GM12878 (cell line): Measurements from ENCODE around the gene RTN4RL1. TPM values are rescaled to one million over a fixed set of nuclear protein-coding genes. Genes with fewer than 3 reads are reported as not detected.

Source experiments
- ATF7 ChIP-seq: fragments of 450-650 bp; IDR thresholded peaks from 2 replicates; pipeline ENCODE4 v1.6.1; 2016; ENCODE audit warnings: low read depth, mild to moderate bottlenecking
- BCLAF1 ChIP-seq: fragments of 450-650 bp; IDR thresholded peaks from 2 replicates; pipeline ENCODE4 v1.6.1; 2017; ENCODE audit warnings: antibody characterized with exemption, mild to moderate bottlenecking, moderate library complexity
- E4F1 ChIP-seq: fragments of 450-650 bp; IDR thresholded peaks from 2 replicates; pipeline ENCODE4 v1.6.1; 2018; ENCODE audit warnings: borderline replicate concordance, mild to moderate bottlenecking; ENCODE audit not compliant: partially characterized antibody
- FOXK2 ChIP-seq: fragments of 450-650 bp; IDR thresholded peaks from 2 replicates; pipeline ENCODE4 v1.6.1; 2017; ENCODE audit warnings: mild to moderate bottlenecking, moderate library complexity
- HDAC2 ChIP-seq: fragments of 200-600 bp; sonication (generic); IDR thresholded peaks from 2 replicates; pipeline ENCODE4 v1.6.1; 2017
- IRF3 ChIP-seq: fragments of 450-650 bp; IDR thresholded peaks from 2 replicates; pipeline ENCODE4 v1.6.1; 2014; ENCODE audit warnings: mild to moderate bottlenecking
- JUNB ChIP-seq: IDR thresholded peaks from 2 replicates; pipeline ENCODE4 v1.6.1; 2016; ENCODE audit warnings: antibody characterized with exemption, mild to moderate bottlenecking
- KLF5 ChIP-seq: fragments of 450-650 bp; IDR thresholded peaks from 2 replicates; pipeline ENCODE4 v1.6.1; 2014; ENCODE audit warnings: mild to moderate bottlenecking; ENCODE audit not compliant: partially characterized antibody
- NR2C2 ChIP-seq: IDR thresholded peaks from 2 replicates; pipeline ENCODE4 v1.6.1; 2011; ENCODE audit warnings: borderline replicate concordance, low read depth; ENCODE audit not compliant: control insufficient read depth, insufficient read length
- NR2F1 ChIP-seq: fragments of 450-650 bp; conservative IDR thresholded peaks from 2 replicates; pipeline ENCODE4 v1.6.1; 2017; ENCODE audit warnings: mild to moderate bottlenecking
- RBBP5 ChIP-seq: fragments of 200-600 bp; sonication (generic); conservative IDR thresholded peaks from 2 replicates; pipeline ENCODE4 v1.6.1; 2016
- REST ChIP-seq: IDR thresholded peaks from 2 replicates; pipeline ENCODE4 v1.6.1; 2012; ENCODE audit warnings: mild to moderate bottlenecking, low read depth, low read length
- STAT1 ChIP-seq: fragments of 450-650 bp; conservative IDR thresholded peaks from 2 replicates; pipeline ENCODE4 v1.6.1; 2014; ENCODE audit warnings: antibody characterized with exemption, mild to moderate bottlenecking
- ZBED1 ChIP-seq: IDR thresholded peaks from 2 replicates; pipeline ENCODE4 v1.6.1; 2016; ENCODE audit warnings: borderline replicate concordance
- ZNF207 ChIP-seq: fragments of 450-650 bp; IDR thresholded peaks from 2 replicates; pipeline ENCODE4 v1.6.1; 2014; ENCODE audit warnings: antibody characterized with exemption, mild to moderate bottlenecking, borderline replicate concordance
- ZNF217 ChIP-seq: fragments of 450-650 bp; IDR thresholded peaks from 2 replicates; pipeline ENCODE4 v1.6.1; 2017; ENCODE audit warnings: antibody characterized with exemption, mild to moderate bottlenecking
- ZNF622 ChIP-seq: fragments of 450-650 bp; IDR thresholded peaks from 2 replicates; pipeline ENCODE4 v1.6.1; 2017; ENCODE audit warnings: mild to moderate bottlenecking, inconsistent platforms
- polyA plus RNA-seq, 11 experiments: library from polyadenylated mRNA; depleted of rRNA in 4 of 11; unstranded in 6 of 11; stranded (reverse) in 5 of 11; fragments of >200 nt; fragmentation: Nextera tagmentation in 4 of 11; fragmentation: Illumina TruSeq in 1 of 11; extraction: Ambion mirVana in 4 of 11; extraction: Trizol in 1 of 11; gene quantifications; 1 replicate in 1 of 11; 2 replicates in 10 of 11; pipeline versions ENCODE4 v1.2.1 to v1.2.3, GENCODE V29; 2011 to 2016; ENCODE audit warnings: inconsistent platforms in 2 of 11, missing spikeins in 2 of 11, low read depth in 1 of 11
- total RNA-seq, 4 experiments: library from RNA; depleted of rRNA in 3 of 4; stranded (reverse); fragments of >200 nt in 3 of 4; fragmentation: Illumina TruSeq in 1 of 4; extraction: Trizol in 1 of 4; gene quantifications; 2 replicates each; pipeline versions ENCODE4 v1.2.1 to v1.2.3, GENCODE V29; 2013 to 2021
- TF ChIP-seq, protein P1 (sequence below): fragments of 450-650 bp; IDR thresholded peaks from 2 replicates; pipeline ENCODE4 v1.6.1; 2017; ENCODE audit warnings: borderline replicate concordance

The RTN4RL1 gene
- total and polyA plus RNA-seq, 10 of the 15 experiments (the other 5 are each of a cell fraction or from before 2014, with no cell fraction given) = 0.08 to 0.11 (median 0.10) TPM; not detected in 7

DNA sequence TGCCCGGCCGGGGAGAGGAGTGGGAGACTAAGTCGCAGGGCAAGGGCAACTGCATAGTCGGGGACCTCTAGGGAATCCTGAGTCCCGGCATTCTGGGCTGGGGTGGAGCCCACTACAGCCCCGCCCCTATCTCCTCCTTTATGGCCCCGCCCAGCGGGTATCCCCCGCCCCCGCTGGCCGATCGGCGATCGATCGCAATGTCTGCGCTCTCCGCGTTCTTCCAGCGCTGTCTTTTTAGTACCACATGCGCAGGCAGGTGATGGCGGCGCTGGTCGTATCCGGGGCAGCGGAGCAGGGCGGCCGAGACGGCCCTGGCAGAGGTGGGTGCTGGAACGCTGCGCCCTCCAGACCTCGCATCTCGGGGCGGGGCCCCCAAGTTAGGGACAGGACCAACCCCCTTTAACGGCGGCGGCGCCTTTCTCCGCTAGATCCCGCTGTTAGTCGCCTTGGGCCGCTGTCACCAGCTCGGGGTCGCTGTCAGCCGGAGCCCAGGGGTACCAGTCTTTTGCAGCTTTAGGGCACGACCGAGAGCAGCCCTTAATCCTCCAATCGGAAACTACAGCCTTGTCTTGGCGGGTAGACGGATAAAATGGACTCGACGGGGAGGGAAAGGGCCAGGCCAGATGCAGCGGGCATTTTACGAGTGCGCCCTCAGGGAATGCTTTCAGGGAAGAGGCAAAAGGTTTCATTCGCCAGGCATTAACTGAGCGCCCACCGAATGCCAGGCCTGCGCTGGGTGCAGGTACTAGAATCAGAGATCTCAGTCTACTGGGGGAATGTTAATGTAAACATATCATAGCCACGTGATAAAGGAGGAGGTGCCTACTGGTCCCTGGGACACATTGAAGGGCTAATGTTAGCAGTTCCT lies 5.0 kb upstream of the RTN4RL1 start, which contains the start of gene DPH1 (continued):
- peak; percentile 69 for TF ChIP-seq E4F1
- no peak for TF ChIP-seq ZBED1
- no peak for TF ChIP-seq STAT1
- no peak for TF ChIP-seq HDAC2
- no peak for TF ChIP-seq ZNF622
- TF ChIP-seq NR2C2 = peak; percentile 97
- no peak for TF ChIP-seq IRF3
- TF ChIP-seq JUNB = no peak
- TF ChIP-seq, protein P1, sequence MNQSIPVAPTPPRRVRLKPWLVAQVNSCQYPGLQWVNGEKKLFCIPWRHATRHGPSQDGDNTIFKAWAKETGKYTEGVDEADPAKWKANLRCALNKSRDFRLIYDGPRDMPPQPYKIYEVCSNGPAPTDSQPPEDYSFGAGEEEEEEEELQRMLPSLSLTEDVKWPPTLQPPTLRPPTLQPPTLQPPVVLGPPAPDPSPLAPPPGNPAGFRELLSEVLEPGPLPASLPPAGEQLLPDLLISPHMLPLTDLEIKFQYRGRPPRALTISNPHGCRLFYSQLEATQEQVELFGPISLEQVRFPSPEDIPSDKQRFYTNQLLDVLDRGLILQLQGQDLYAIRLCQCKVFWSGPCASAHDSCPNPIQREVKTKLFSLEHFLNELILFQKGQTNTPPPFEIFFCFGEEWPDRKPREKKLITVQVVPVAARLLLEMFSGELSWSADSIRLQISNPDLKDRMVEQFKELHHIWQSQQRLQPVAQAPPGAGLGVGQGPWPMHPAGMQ = no peak
- TF ChIP-seq ZNF207 = 0 out of 2 replicates have a peak, but pooled peaks have one; percentile 76
- TF ChIP-seq FOXK2 = peak; percentile 51; the same call in 1 of the 2 replicates
- TF ChIP-seq RBBP5 = no peak
- no peak for TF ChIP-seq BCLAF1
- no peak for TF ChIP-seq REST
- TF ChIP-seq NR2F1 = no peak
- no peak for TF ChIP-seq KLF5
- TF ChIP-seq ATF7 = no peak; the same call in 1 of the 2 replicates
- TF ChIP-seq ZNF217 = no peak
